ENCODE measurements around the gene ITGB5. TPM values are rescaled to one million over a fixed set of nuclear protein-coding genes. Genes with fewer than 3 reads are reported as not detected.

ITGB5 gene
- total RNA-seq, 1 experiment from 2014 or later, result 77.8 TPM

DNA sequence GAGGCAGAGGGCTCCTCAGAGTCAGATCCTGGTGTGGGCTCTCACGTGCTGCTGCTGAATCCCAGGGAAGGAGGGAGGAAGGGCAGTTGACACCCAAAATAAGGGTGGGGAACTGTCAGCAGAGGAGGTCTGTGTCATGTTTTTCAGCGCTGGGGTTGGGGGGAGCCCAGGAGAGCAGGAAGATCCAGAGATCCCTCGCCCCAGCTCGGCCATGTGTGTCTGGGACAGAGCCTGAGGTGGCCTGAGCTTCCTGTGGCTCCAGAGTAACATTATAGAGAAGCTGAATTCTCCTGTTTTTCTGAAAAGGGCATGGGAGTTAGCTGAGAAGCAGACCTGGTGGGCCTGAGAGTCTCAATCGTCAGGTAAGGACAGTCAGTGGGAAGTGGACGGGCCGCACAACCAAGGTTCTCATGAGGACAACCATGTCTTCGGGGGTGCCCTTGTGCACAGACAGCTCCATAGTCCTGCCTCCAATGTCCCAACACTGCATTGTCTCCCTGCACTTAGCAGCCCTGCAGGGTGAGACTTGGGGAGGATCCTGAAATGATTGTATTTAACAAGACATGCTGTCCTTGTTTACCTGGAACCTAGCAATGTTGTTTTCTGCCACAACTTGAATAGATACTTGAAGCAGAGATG, 138.5 kb downstream of the ITGB5 start:
- no peaks in the 10 kb centered on the region for H3K27me3 ChIP-seq (ENCODE audit: insufficient read depth, low read length)
- H3K27ac ChIP-seq (ENCODE audit: low read depth, low read length), result no peak overlapping the region
- H4K20me1 ChIP-seq (ENCODE audit: insufficient read depth), result no peaks in the 10 kb centered on the region; the same call in 1 of the 2 replicates
- TF ChIP-seq EGR1 (IDR thresholded peaks at IDR 0.05; ENCODE audit: low read depth) (no peak), POLR2A (IDR thresholded peaks at IDR 0.05; ENCODE audit: borderline replicate concordance, extremely low read depth, insufficient read depth, insufficient read length) (no peak), RAD21 (IDR thresholded peaks at IDR 0.05; ENCODE audit: low read depth) (no peak), ZNF274 (IDR thresholded peaks at IDR 0.05; ENCODE audit: low read depth, low read length) (no peak), CEBPB (IDR thresholded peaks at IDR 0.05; ENCODE audit: low read depth) (no peak), FOSL1 (IDR thresholded peaks at IDR 0.05; ENCODE audit: low read depth) (no peak), EZH2phosphoT487 (IDR thresholded peaks at IDR 0.05; ENCODE audit: borderline replicate concordance) (no peak), CBX3 (IDR thresholded peaks at IDR 0.05; ENCODE audit: low read depth) (no peak), ZFX (IDR thresholded peaks at IDR 0.05) (no peak)
- TF ChIP-seq, protein P1, sequence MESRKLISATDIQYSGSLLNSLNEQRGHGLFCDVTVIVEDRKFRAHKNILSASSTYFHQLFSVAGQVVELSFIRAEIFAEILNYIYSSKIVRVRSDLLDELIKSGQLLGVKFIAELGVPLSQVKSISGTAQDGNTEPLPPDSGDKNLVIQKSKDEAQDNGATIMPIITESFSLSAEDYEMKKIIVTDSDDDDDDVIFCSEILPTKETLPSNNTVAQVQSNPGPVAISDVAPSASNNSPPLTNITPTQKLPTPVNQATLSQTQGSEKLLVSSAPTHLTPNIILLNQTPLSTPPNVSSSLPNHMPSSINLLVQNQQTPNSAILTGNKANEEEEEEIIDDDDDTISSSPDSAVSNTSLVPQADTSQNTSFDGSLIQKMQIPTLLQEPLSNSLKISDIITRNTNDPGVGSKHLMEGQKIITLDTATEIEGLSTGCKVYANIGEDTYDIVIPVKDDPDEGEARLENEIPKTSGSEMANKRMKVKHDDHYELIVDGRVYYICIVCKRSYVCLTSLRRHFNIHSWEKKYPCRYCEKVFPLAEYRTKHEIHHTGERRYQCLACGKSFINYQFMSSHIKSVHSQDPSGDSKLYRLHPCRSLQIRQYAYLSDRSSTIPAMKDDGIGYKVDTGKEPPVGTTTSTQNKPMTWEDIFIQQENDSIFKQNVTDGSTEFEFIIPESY (IDR thresholded peaks at IDR 0.05; ENCODE audit: extremely low read depth, insufficient replicate concordance, low read length), result no peak
- TF ChIP-seq, protein P2, sequence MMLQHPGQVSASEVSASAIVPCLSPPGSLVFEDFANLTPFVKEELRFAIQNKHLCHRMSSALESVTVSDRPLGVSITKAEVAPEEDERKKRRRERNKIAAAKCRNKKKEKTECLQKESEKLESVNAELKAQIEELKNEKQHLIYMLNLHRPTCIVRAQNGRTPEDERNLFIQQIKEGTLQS (IDR thresholded peaks at IDR 0.05), result no peak
- ChIA-PET POLR2A (no interaction called here), CTCF (interaction anchor here (1.1 kb wide), 1 partner anchor 12 kb away, joined by 3 read pairs; no protein-coding TSS in a partner anchor), RAD21 (ENCODE audit: low non-redundant PET in 1 of 2, low total read pairs in 2 of 2, uncharacterized antibody in 2 of 2, unreplicated experiment in 2 of 2) (no interaction called here)
- no peaks in the 10 kb centered on the region for H3K9me3 ChIP-seq (ENCODE audit: control insufficient read depth in 1 of 2, insufficient read depth in 1 of 2, low read depth in 1 of 2, low read length in 2 of 2)
- H3K9me2 ChIP-seq (ENCODE audit: insufficient read depth), result no peaks in the 10 kb centered on the region
- intact Hi-C loops (cut with micrococcal nuclease), result no loop called here
- ATAC-seq (peak; percentile 49; the same call in 1 of the 2 replicates), DNase-seq (ENCODE audit: low read depth, low spot score) (no peak)
- no peak overlapping the region for H2AFZ ChIP-seq (ENCODE audit: low read depth, low read length, poor library complexity, severe bottlenecking)
- H3K4me3 ChIP-seq (replicated peaks in 1 of 2; ENCODE audit: low read depth in 1 of 2, low read length in 2 of 2), result no peak overlapping the region
- H3K36me3 ChIP-seq (ENCODE audit: control insufficient read depth in 1 of 2, insufficient read depth in 2 of 2, low read length in 2 of 2), result peaks cover 9 to 32% of the 10 kb centered on the region in 2 experiments; a peak in 3 of 4 replicates
- no TSS peak for BruUV-seq (replicated peaks)
- H3K9ac ChIP-seq (ENCODE audit: low read length), result no peak overlapping the region
- no peaks in the 10 kb centered on the region for H3K79me2 ChIP-seq (ENCODE audit: insufficient read depth, low read length)
- H3K4me1 ChIP-seq (ENCODE audit: control insufficient read depth in 1 of 2, insufficient read depth in 2 of 2, low read length in 2 of 2), result no peaks in the 10 kb centered on the region
- H3K4me2 ChIP-seq (ENCODE audit: low read length), result no peak overlapping the region
